Superior temporal gyrus (tissue), 1 donor: ENCODE data around the gene TPR.
A peak's percentile ranks its signal among the peaks of the same experiment; 100 is the strongest.
"Not testable (repeated sequence)": the region's sequence is repeated elsewhere in the genome, so short reads cannot be mapped to it uniquely, and the experiment has no call there.

ENCODE experiments used
- DNase-seq: peaks from one replicate; pipeline ENCODE4 v3.0.0-alpha.2; 2016; ENCODE audit errors: extremely low spot score

The TPR gene

DNA sequence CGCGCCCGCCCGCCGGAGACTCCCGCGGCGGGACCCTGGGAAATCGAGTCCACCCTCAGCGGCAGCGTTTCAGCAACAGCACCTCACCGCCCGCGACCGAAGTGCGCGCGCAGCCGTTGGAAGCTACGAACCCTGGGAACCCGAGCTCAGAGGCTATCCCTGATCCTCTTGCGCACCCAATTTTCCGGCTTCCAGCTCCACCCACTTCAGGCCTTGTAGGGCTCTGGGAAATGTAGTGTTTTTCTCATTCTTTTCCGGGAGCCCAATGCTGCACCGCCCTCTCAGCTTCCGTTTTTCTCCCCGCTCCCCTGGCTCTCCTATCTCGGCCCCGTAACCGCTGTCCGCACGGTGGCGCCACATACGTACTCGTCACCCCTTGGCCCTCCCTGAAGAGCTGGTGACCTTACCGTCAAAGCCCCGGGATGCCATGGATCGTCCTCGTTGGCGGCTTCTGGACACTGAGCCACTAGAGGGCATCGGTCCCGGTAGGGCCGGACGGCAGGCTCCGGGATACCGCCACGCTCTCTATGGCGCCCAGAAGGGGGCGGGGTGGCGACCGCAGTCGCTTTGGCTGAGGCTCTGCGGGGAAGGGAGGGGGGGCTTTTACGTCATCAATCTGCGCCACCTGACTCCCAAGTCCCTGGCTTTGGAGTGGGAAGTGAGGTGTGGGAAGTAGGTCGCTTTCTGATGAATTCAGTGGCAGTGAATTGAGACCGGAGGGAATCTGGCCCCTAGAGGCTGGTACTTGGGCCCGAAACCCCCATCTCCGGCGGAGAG lies at the start of gene TPR, which contains the start of gene ODR4:
TPR (minus strand) TSS at position 102 of the 777 bp plus-strand sequence. CDS start 225 bp downstream, outside the sequence.
ODR4 (plus strand) TSS at position 687 of the 777 bp plus-strand sequence. CDS start 3,948 bp downstream, outside the sequence.
- DNase-seq, result peak; percentile 99

DNA sequence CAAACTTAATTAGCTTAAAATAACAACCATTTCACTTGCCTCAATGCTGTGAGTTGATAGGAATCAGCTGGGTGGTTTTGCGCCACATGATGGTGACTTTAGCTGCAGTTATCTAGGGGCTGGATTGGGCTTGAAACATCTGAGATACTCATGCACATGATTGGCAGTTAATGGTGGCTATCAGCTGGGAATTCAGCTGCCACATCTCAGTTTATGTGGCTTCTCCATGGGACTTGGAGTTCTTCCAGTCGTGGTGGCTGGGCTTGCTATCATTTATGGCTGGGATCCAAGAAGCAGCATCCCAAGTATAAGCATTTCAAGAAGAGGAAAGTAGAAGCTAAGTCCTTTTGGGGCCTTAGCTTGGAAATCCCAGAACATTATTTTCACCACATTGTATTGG lies 49.5 kb upstream of the TPR start:
- no peak for DNase-seq

DNA sequence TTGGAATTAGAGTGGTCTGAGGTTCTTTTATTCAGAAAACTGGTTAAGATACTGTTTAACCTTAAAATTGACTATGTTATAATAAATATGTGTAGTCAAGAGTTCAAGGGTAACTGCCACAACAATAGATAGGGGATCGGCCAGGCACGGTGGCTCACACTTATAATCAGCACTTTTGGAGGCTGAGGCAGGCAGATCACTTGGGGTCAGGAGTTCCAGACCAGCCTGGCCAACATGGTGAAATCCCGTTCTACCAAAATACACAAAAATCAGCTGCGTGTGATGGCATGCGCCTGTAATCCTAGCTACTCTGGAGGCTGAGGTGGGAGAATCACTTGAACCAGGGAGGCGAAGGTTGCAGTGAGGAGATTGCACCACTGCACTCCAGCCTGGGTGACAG lies 46.4 kb upstream of the TPR start:
- no peak for DNase-seq

DNA sequence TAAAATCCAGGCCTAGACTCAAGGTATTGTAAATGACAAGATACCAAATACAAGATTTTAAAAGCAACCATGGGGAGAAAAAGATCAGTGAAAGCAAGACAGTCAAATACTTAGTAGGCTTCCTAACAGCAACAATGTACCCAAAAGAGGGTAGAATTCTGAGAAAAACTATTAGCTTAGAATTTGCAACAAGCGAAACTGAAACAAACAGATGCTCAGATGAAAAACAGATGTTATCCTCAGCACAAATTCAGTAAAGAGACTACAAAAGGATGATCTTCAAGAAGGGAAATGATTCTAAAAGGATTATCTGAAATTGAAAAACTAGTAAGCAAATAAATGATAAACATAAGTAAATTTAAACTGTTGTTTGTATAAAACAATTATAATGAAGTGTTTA lies 45.9 kb upstream of the TPR start:
- DNase-seq, result no peak

DNA sequence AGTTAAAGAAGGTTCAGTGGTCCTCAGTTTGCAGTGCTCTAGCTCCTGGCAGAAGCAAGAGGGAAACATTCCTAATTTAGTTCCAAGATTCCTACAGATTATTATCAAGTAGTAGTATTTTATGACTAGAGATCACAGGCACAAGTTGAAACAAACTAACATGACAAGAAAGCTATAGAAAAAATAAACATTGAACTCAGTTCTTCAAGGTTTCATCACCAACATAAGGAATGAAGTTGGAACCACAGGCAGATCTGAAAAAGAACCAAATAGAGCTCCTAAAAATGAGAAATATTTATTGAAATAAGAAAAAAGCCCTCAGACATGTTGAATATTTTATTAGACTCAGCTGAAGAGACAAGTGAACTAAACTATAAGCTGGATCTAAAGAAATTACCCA lies 45.3 kb upstream of the TPR start:
- DNase-seq, result no peak

DNA sequence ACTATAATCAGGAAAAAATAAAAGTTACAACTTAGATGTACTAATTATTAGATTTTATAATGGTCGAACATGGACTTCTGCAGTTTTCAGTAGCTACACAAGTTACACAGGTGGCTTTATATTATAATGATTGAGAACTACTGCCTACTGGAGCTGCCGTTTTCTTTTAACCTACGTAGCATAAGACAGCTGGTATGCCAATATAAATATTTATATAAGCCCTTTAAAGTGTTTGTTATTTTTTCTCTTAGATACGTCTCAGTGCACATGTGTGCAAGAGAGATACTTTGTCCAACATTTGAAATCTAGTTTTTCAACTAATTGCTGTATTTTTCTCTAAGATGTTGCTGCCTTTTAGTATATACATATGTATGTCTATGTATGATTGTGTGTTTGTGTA lies 43.5 kb upstream of the TPR start:
- no peak for DNase-seq

DNA sequence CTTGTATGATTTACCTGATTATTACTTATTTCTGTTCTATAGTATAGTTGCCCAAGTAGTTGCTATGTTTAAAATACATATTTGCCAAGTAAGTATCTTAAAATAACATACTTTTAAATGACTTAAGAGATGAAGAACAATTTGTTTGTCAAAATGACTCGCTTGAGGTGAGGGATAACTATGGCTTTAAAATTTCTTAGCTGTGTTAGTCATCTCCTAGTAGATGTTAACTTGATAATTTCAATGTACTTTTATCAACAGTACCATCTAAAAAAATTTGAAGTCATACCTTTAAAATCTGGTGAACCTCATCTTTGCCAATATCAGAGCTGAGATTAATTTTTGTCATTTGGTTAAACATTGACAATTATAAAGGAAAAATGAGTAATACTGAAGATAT lies 38.3 kb upstream of the TPR start:
- DNase-seq, result no peak

DNA sequence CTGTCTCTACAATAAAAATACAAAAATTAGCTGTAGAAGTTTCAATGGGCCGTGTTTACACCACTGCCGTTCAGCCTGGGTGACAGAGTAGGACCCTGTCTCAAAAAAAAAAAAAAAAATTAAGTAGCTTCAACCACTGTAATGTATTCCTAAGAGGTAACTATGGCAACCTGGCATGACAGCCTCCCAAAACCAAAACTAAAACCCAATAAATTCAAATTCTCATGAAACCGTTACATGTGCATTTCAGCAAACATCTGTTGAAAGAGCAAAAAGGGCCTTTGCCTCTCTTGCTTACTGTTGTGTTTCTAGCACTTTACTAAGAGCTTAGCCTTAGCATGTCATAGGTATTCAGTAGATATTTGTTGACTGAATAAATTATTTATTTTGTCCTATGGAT lies 34.0 kb upstream of the TPR start:
- DNase-seq, result no peak

DNA sequence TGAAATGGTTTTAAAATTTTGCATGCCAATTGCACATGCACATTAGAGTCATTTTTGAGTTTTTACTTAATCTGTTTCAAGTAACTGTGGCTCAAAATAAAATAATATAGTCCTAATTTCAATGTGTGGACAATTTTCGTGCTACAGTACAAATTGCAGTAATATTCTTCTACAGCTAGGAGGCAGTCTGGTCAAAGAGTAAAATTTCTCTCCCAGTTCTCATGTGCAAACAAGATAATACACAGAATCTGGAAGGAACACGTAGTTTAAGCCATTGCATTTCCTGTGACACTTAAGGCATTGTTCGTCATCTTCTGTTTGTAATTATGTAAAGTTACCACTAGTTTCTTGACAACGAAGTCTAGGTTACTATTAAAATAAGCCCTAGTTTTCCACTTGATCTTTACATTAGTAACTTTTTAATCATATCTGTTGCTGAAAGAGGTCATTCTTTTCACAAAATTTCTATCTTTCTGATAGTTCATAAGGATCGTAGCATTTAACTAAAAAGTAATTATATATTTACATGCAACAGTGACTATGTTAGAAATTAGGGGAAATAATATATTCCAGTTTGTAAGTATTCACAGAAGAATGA lies 29.5 kb upstream of the TPR start:
- peak; percentile 74 for DNase-seq

DNA sequence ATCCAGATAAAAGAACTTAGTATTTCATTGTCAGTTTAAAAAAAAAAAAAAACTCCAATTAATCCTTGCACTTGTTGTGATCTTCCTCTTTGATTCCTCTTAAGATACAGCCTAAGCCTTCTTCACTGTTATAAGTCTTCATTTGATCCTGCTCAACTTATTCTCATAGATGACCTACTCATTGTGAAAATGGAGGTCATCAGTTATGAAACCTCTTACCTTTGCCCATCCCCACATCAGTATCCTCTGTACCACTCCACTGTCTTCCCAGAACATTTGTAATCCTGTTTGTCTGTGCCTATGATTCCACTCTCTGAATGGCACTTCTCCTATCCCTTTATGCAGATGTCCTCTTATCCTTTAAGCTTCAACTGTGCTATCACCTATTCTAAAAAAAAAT lies 28.6 kb upstream of the TPR start:
- DNase-seq, result no peak

DNA sequence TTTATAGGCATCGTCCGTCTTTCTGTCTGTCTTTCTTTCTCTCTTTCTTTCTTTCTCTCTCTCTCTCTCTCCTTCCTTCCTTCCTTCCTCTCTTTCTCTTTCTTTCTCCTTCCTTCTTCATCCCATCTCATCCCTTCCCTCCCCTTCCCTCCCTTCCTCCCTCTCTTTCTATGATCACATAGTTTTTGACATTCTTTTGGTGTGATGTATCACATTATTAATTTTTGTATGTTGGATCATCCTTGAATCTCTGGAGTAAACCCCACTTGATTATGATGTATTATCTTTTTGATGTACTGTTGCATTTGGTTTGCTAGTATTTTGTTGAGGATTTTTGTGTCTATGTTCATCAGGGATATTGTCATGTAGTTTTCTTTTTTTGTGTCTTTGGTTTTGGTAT lies 26.4 kb upstream of the TPR start:
- DNase-seq, result not testable (repeated sequence)

DNA sequence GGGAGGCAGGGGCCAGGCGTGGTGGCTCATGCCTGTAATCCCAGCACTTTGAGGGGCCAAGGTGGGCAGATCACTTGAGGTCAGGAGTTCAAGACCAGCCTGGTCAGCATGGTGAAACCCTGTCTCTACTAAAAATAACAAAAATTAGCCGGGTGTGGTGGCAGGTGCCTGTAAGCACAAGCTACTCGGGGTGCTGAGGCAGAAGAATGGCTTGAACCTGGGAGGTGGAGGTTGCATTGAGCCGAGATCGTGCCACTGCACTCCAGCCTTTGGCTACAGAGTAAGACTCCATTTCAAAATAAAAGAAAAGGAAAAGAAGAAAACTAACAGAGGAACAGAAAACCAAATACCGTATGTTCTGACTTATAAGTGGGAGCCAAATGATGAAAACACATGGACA lies 17.7 kb upstream of the TPR start:
- not testable (repeated sequence) for DNase-seq

DNA sequence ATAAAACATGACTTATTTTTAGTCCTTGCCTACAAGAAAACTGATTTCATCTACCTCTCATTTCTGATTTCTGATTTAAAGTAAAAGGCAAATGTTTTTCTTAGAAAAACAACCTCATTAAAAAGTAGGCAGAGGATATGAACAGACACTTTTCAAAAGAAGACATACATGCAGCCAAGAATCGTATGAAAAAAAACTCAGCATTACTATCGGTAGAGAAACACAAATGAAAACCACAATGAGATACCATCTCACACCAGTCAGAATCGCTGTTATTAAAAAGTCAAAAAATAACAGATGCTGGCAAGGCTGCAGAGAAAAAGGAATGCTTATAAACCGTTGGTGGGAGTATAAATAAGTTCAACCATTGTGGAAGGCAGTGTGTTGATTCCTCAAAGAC lies 16.8 kb upstream of the TPR start:
- no peak for DNase-seq

DNA sequence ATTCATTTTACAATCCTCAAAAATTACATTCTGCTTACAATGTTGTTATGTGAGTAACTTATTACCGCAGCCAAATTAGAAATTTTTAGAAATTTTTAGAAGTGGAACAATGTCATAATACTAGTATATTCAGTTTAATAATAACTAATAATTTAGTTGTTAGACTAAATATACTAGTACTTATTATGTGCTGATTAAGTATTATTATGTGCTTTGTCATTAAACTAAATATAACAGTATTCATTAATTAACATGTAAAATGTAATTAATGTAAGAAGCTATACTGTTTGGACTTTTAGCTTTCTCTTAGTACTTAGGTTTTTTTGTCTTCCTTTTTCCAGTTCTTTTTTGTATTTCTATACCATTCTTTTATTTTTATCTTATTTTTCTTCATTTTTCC lies 15.9 kb upstream of the TPR start:
- DNase-seq, result no peak

DNA sequence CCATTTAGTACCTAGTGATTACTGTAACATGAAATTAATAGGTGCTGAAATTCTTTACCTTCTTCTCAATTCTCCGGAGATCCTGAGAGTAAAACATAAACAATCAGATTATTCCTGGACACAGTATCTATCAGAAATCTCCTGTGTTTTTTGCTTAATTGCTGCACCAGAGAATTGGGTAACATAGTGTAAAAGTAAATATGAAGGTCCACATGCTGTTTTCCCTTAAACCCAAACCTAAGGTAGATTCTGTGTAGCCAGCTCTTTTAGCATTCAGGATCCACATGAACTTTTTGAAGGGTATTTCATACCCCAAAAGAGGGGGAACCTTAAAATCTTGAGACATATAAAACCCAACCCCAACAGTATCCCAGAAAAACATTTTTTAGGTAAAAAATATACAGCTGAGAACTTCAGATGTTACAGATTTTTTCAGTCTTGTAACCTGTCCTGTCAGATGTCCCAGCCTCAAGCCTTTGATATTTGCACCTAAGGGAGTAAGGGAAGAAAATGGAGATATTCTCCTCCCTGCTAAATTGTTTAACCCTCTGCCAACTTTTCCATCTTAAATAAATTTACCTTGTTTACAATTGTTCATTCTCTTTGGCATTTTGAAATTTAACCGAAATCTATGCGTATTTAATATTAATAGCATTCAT lies 11.8 kb upstream of the TPR start:
- DNase-seq, result no peak

DNA sequence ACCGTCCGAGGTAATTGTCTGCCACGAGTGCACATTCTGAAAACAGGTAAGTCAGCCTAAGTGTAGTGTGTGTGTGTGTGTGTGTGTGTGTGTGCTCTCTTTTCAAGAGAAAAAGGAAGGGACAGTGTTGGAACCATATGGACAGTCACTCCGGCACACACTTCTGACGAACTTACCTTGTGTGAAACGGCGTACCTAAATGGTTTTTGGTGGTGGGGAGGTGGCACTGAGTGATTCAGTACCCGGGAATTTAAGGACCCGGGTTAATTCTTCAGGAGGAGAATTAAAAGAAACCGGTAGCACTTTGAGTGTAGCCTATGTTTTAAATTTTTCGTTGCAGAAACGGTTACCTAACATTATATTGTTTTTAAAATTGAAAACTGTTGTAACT lies 871 bp upstream of the TPR start:
- no peak for DNase-seq

DNA sequence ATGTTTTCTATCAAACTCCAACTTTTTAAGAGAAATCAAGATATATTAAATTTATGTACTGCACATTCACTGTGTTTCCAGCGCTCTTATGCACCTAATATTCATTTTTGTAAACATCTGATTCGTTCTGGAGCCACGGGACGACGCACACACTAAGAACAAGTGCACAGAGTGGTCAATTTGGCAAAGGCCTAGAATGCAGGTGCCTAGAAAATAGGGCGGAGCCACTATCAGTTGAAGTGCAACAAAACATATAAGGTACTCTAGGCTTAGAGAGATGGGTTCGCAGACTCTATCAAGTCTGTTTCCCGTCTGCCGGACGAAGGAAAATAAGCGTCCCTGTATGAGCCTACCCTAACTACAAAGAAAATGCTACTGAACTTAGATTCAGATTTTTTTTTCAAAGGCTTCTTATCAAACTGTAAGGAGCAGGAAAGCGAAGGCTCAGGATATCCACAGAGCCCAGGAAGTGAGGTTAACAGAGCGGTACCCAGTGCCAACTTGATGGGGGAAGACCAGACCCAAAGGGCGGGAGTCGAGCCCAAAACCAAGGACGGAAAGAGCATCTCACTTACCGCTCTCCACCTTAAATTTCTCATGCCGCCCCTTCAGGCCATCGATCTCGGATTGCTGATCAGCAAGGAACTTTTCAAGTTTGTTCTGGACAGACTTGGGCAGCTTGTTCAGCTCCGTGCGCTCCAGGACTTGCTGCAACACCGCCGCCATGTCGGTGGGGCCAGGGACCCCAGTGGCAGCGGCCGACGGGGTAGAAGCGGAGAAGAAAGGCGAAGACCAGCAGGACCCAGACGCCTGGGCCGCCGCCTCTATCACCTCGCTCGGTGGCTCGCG lies 526 bp downstream of the TPR start:
- DNase-seq, result no peak

DNA sequence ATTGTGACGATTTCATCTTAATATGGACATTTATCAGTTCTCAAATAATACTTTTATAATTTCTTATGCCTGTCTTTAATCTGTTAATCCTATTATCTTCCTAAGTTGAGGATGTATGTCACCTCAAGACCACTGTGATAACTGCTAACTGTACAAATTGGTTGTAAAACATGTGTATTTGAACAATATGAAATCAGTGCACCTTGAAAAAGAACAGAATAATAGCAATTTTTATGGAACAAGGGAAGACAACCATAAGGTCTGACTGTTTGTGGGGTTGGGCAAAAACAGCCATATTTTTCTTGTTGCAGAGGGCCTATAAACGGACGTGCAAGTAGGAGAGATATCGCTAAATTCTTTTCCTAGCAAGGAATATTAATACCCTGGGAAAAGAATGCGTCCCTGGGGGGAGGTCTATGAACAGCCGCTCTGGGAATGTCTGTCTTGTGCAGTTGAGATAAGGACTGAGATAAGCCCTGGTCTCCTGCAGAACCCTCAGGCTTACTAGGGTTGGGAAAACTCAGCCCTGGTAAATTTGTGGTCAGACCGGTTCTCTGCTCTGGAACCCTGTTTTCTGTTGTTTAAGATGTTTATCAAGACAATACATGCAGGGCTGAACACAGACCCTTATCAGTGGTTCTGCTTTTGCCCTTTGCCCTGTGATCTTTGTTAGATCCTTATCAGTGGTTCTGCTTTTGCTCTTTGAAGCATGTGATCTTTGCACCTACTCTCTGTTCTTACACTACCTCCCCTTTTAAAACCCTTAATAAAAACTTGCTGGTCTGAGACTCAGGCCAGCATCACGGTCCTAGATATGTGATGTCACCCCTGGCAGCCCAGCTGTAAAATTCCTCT lies 27.0 kb downstream of the TPR start:
- not testable (repeated sequence) for DNase-seq

DNA sequence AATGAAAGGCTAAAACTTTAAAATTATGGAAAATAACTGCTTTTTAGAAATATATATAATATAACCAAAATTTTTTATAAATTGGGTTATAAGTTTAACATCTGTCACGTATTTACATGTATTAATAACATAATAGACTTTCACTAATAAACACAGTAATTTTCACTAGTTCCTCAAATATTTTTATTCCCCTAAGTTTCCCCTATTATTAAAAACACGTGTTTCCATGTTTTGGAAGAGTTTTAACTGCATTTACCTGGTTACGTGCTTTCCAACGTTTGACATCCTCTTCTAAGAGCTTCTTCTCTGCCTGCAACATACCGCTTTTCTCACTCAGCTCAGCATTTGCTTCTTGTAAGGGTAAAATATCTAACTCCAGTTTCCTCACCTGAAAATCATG lies 34.3 kb downstream of the TPR start:
- DNase-seq, result no peak

DNA sequence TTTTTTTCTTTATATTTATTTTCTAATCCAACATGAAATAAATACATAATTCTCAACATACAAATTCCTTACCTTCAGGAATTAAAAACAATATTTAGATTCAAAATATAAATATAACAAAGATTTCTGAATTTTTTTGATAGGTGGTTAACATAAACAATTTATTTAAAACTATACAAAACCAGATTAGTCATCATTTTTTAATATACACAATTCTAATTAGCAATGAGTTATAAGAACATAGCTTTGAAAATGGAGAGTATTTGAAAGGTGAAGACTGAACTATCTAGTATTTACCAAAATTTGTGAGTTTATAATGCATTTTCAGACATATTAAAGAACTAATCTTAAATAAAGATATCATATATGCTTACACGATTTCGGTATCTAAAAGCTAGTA lies 37.5 kb downstream of the TPR start:
- DNase-seq, result no peak

DNA sequence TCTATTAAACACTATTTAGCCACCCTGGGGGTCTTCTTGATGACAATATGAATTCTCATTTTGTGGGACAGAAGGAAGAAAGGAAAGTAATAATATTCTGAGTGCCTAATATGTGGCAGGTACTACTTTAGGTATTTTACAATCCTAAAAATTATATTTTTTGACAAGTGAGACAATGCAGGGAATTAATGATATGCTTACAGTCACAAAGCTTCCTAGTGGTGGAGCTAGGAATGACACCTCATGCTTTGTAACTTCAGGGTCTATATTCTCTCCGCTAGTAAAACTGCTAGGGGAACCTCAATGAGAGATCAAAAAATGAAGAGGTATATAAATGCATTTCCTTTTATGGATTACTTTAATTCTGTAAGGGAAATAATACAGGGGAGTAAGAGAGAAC lies 44.3 kb downstream of the TPR start:
- no peak for DNase-seq
